Measurements from ENCODE around the gene KBTBD7.
A peak's percentile ranks its signal among the peaks of the same experiment; 100 is the strongest.
"Not testable (repeated sequence)": the region's sequence is repeated elsewhere in the genome, so short reads cannot be mapped to it uniquely, and the experiment has no call there.

KBTBD7 gene

GRCh38 chr13:41178040-41178439, 16.3 kb downstream of the KBTBD7 start:
- H3K4me1 ChIP-seq (ENCODE audit: control insufficient read depth, insufficient read depth, low read length) = no peaks in the 10 kb centered on the region
- no peaks in the 10 kb centered on the region for H3K9me3 ChIP-seq (ENCODE audit: control insufficient read depth, insufficient read depth, low read depth, low read length)
- no peak for TF ChIP-seq KLF7 (tag by site-specific recombination; IDR thresholded peaks at IDR 0.05; ENCODE audit: borderline replicate concordance)
- TF ChIP-seq SALL2 (tag by site-specific recombination; IDR thresholded peaks at IDR 0.05; ENCODE audit: borderline replicate concordance) = no peak
- TF ChIP-seq ZNF148 (tag by site-specific recombination; IDR thresholded peaks at IDR 0.05; ENCODE audit: borderline replicate concordance) = no peak
- TF ChIP-seq YY2 (tag by site-specific recombination; IDR thresholded peaks at IDR 0.05) = no peak
- no peak for TF ChIP-seq ZNF677 (tag by site-specific recombination; IDR thresholded peaks at IDR 0.05)
- no peak for TF ChIP-seq ZNF221 (tag by site-specific recombination; IDR thresholded peaks at IDR 0.05; ENCODE audit: borderline replicate concordance)
- no peaks in the 10 kb centered on the region for H3K36me3 ChIP-seq (ENCODE audit: control insufficient read depth in 2 of 2, insufficient read depth in 1 of 2, low read length in 2 of 2)
- H3K27ac ChIP-seq (ENCODE audit: extremely low read depth, low read depth, low read length) = no peak overlapping the region
- no peak overlapping the region for H3K4me3 ChIP-seq (ENCODE audit: low read depth, low read length)
- ChIA-PET CTCF (no interaction called here), POLR2A (no interaction called here)

- no peaks in the 10 kb centered on the region for H3K36me3 ChIP-seq (ENCODE audit: control insufficient read depth in 2 of 2, insufficient read depth in 1 of 2, low read length in 2 of 2)
- POLR2A ChIA-PET = no interaction called here
These were observed 16.8 kb downstream of the KBTBD7 start for GRCh38 chr13:41177616-41178015.

GRCh38 chr13:41175576-41175975, 18.8 kb downstream of the KBTBD7 start:
- H3K27ac ChIP-seq (ENCODE audit: extremely low read depth, low read depth, low read length); POLR2A ChIA-PET; H3K4me1 ChIP-seq (ENCODE audit: control insufficient read depth, insufficient read depth, low read length); H3K36me3 ChIP-seq (ENCODE audit: control insufficient read depth in 2 of 2, insufficient read depth in 1 of 2, low read length in 2 of 2); H3K4me3 ChIP-seq (ENCODE audit: low read depth, low read length); H3K9me3 ChIP-seq (ENCODE audit: control insufficient read depth, insufficient read depth, low read depth, low read length): not testable (repeated sequence)
- CTCF ChIA-PET = interaction anchor here (1.2 kb wide), 1 partner anchor 17 kb away, joined by 3 read pairs; no protein-coding TSS in a partner anchor
- TF ChIP-seq SETDB1 (IDR thresholded peaks at IDR 0.05; ENCODE audit: insufficient read length, low read length) = peak; percentile 23
- TF ChIP-seq ZNF280D (tag by site-specific recombination; IDR thresholded peaks at IDR 0.05) = peak; percentile 82

More at GRCh38 chr13:41177616-41178015, 16.8 kb downstream of the KBTBD7 start:
- no peak overlapping the region for H3K4me3 ChIP-seq (ENCODE audit: low read depth, low read length)
- H3K4me1 ChIP-seq (ENCODE audit: control insufficient read depth, insufficient read depth, low read length) = no peaks in the 10 kb centered on the region
- no peak overlapping the region for H3K27ac ChIP-seq (ENCODE audit: extremely low read depth, low read depth, low read length)
- H3K9me3 ChIP-seq (ENCODE audit: control insufficient read depth, insufficient read depth, low read depth, low read length) = no peaks in the 10 kb centered on the region
- CTCF ChIA-PET = interaction anchor here (0.6 kb wide), 1 partner anchor 104 kb away, joined by 4 read pairs; no protein-coding TSS in a partner anchor
- TF ChIP-seq ZNF600 (tag by site-specific recombination; IDR thresholded peaks at IDR 0.05) (no peak), OVOL3 (tag by site-specific recombination; IDR thresholded peaks at IDR 0.05) (no peak), ZFP69B (tag by site-specific recombination; IDR thresholded peaks at IDR 0.05) (no peak), ZNF701 (tag by site-specific recombination; IDR thresholded peaks at IDR 0.05) (no peak), ZXDB (tag by site-specific recombination; IDR thresholded peaks at IDR 0.05) (no peak), ZNF354C (tag by site-specific recombination; IDR thresholded peaks at IDR 0.05; ENCODE audit: borderline replicate concordance, low read depth) (no peak), SETDB1 (IDR thresholded peaks at IDR 0.05; ENCODE audit: insufficient read length, low read length) (no peak), ZBTB21 (tag by site-specific recombination; IDR thresholded peaks at IDR 0.05) (no peak), ZFP41 (tag by site-specific recombination; IDR thresholded peaks at IDR 0.05; ENCODE audit: borderline replicate concordance) (no peak)

Data from HEK293 (cell line).